ENCODE data around the gene PIK3AP1. TPM values are rescaled to one million over a fixed set of nuclear protein-coding genes. Genes with fewer than 3 reads are reported as not detected.
"Not testable (repeated sequence)": the region's sequence is repeated elsewhere in the genome, so short reads cannot be mapped to it uniquely, and the experiment has no call there.

Gene PIK3AP1
- polyA plus RNA-seq, 3 donors from 2014 or later, result 87.4 to 186 (median 98.3) TPM

DNA sequence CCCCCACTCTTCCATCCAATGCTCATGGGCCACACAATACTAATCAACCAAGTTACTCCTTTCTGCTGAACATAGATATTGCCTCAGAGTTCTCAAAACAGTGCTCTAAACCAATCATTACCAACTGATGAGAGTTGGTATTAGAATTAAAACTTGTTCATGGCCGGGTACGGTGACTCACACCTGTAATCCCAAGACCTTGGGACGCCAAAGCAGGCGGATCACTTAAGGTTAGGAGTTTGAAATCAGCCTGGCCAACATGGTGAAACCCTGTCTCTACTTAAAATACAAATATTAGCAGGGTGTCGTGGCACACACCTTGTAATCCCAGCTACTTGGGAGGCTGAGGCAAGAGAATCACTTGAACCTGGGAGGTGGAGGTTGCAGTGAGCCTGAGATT is 141.7 kb downstream of the PIK3AP1 start:
- H3K36me3 Mint-ChIP-seq, result peaks cover 0 to 12% (median 0%) of the 10 kb centered on the region in 3 donors
- no peaks in the 10 kb centered on the region for H3K9me3 Mint-ChIP-seq
- peak overlapping the region in 3 of 6 donors; percentile 22 to 76 (median 64) for H3K27ac Mint-ChIP-seq
- peak overlapping the region in 1 of 5 donors; percentile 11 for H3K4me3 Mint-ChIP-seq
- no peak for DNase-seq
- H3K27me3 Mint-ChIP-seq (ENCODE audit: low read depth in 3 of 3), result peaks cover 0 to 5% (median 0%) of the 10 kb centered on the region in 3 donors
- peaks cover 78 to 99% of the 10 kb centered on the region in 2 donors for H3K4me1 Mint-ChIP-seq

DNA sequence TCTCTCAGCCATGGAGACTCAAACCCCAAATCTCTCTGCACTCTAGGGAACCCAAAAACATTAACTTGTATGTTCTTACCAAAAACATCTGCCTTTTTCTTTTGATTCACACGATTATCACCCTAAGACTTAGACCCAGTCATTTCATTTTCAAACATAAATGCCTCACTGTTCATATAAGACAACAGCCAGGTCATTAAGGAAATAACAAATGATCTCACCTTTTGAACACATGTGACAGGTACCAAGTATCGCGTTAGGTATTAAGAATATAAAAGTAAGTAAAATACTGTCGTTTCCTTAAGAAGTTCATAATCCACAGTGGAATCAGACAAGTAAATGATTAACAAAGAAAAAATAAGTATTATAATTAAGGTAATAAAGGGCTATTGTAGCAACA is 142.3 kb downstream of the PIK3AP1 start:
- no peaks in the 10 kb centered on the region for H3K9me3 Mint-ChIP-seq
- no peak overlapping the region for H3K4me3 Mint-ChIP-seq
- DNase-seq, result no peak
- peak overlapping the region in 5 of 6 donors; percentile 38 to 64 (median 62) for H3K27ac Mint-ChIP-seq
- H3K36me3 Mint-ChIP-seq, result peaks cover 0 to 12% (median 0%) of the 10 kb centered on the region in 3 donors
- peaks cover 0 to 5% (median 0%) of the 10 kb centered on the region in 3 donors for H3K27me3 Mint-ChIP-seq (ENCODE audit: low read depth in 3 of 3)
- peaks cover 78 to 99% of the 10 kb centered on the region in 2 donors for H3K4me1 Mint-ChIP-seq

DNA sequence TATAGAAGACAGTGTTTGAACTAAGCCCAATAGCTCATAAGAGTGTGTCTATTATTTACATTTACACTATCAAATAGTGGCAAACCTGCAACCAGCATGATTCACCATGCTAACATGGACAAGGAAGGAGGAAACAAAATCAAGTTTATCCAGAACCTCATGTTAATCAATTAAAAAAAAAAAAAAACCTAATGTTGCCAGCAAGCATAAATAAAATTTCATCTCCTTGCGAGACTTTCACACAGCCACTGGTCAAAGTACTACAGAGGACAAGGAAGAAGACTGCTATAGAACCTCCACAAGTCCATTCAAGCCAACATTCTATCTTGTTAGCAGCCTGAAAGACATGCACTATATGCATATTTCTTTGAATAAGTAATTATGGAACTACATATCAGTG is 143.2 kb downstream of the PIK3AP1 start:
- Mint-ChIP-seq H3K27ac (peak overlapping the region in 5 of 6 donors; percentile 9 to 76 (median 54)), H3K36me3 (peaks cover 0 to 12% (median 0%) of the 10 kb centered on the region in 3 donors), H3K9me3 (no peaks in the 10 kb centered on the region), H3K4me1 (peaks cover 77 to 98% of the 10 kb centered on the region in 2 donors), H3K27me3 (ENCODE audit: low read depth in 3 of 3) (peaks cover 0 to 5% (median 0%) of the 10 kb centered on the region in 3 donors), H3K4me3 (peak overlapping the region in 2 of 5 donors; percentile 10 to 44)
- DNase-seq, result no peak

DNA sequence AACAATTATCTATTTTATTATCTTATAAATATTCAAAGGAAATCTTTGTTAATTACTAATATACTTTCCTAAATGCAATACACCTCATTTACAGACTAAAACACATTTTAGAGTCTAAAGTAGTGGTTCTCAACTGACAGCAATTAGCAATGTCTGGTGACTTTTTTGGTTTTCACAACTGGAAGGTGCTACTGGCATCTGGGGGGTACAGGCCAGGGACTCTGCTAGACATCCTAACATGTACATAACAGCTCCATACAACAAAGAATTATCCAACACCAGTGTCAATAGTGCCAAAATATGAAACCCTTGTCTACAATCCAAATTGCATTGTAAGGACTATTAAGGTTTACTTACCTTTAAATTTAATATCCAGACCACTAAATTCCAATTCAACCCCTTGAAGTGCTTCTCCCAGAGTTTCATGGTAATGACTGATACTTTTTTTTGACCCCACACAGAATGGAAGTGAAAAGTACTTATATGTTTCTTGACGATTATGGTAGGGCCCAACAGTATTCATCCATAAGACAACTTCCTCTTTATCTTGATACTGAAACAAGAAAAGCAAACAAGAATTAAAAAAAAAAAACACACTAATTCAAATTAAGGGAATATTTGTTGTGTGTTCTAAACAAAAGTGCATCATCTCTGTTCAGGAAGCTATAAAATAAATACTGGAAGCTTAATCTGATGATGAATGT is 143.9 kb downstream of the PIK3AP1 start:
- H3K27ac Mint-ChIP-seq, result peak overlapping the region; percentile 20 to 76 (median 58)
- H3K36me3 Mint-ChIP-seq, result peaks cover 0 to 12% (median 0%) of the 10 kb centered on the region in 3 donors
- H3K4me1 Mint-ChIP-seq, result peaks cover 76 to 98% of the 10 kb centered on the region in 2 donors
- H3K4me3 Mint-ChIP-seq, result peak overlapping the region in 2 of 5 donors; percentile 25 to 44
- DNase-seq, result peak in 1 of 3 donors; percentile 19
- no peaks in the 10 kb centered on the region for H3K9me3 Mint-ChIP-seq
- peaks cover 0 to 5% (median 0%) of the 10 kb centered on the region in 3 donors for H3K27me3 Mint-ChIP-seq (ENCODE audit: low read depth in 3 of 3)

DNA sequence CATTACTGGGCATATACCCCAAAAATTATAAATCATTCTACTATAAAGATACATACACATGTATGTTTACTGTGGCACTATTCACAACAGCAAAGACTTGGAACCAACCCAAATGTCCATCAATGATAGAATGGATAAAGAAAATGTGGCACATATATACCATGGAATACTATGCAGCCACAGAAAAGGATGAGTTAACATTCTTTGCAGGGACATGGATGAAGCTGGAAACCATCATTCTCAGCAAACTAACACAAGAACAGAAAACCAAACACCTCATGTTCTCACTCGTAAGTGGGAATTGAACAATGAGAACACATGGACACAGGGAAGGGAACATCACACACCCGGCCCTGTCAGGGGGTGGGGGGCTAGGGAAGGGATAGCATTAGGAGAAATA is 145.8 kb downstream of the PIK3AP1 start:
- Mint-ChIP-seq H3K4me1 (peaks cover 71 to 96% of the 10 kb centered on the region in 2 donors), H3K36me3 (peaks cover 0 to 12% (median 0%) of the 10 kb centered on the region in 3 donors)
- H3K9me3 Mint-ChIP-seq; H3K27me3 Mint-ChIP-seq (ENCODE audit: low read depth in 3 of 3); DNase-seq; H3K27ac Mint-ChIP-seq; H3K4me3 Mint-ChIP-seq: not testable (repeated sequence)

DNA sequence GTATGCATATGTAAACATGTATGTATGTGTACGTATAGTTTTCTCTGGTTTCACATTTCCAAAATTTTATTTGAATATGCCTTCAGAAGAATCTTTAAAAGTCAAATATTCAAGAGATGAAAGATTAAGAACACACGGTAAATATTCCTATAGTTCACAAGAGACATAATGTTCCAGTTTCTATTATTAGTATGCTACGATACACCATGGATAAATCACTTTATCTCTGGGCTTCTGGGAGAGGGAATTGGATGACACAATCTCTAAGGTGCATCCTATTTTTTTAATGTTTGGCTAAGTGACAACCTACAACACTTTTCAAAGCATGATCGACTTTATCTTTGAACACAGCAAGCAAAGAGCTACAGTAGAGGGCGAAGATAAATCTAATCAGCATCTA is 147.3 kb downstream of the PIK3AP1 start:
- H3K4me1 Mint-ChIP-seq, result peaks cover 73 to 96% of the 10 kb centered on the region in 2 donors
- H3K27me3 Mint-ChIP-seq (ENCODE audit: low read depth in 3 of 3), result peaks cover 0 to 5% (median 0%) of the 10 kb centered on the region in 3 donors
- no peak overlapping the region for H3K4me3 Mint-ChIP-seq
- no peak for DNase-seq
- no peak overlapping the region for H3K27ac Mint-ChIP-seq
- H3K9me3 Mint-ChIP-seq, result no peaks in the 10 kb centered on the region
- H3K36me3 Mint-ChIP-seq, result peaks cover 0 to 12% (median 0%) of the 10 kb centered on the region in 3 donors

DNA sequence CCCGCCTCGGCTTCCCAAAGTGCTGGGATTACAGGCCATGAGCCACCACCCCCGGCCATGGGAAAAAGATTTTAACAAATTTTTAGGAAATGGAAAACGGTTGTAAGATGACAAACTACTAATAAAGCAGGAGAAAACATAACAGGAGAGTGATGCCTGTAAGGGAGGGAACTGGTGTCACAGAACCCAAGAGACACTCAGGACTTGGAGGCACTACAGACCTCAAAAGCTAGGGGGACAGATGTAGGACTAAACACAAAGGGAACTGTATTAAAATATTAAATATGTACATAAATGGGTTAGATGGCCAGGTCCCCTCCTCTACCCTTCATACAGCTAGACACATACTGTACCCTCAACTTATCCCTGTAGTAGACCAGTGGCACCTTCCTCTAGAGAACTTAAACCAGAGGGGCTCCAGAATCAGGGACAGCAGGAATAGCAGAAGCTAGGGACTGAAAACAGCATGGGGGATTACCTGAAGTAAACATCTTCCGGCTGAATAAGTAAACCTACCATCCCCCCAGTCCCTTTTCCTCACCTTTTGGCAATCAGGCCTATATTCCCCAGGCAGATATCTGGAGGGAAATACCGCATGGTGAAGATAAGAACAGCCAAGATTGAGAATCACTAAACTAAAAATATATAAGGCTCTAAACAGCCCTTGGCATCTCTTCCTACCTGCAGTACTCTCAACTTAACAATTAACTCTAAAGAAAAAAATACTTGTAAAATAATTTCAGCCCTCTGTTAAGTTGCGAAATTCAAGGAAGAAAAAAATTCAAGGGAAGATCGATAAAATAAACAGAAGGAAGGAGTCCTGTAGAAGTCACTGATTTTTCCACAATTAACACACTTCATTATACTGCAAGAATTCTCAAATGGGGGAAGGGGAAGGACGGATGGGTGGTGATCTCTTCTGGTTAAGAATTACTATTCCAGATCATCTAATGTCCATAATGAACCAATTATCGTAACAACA is 149.0 kb downstream of the PIK3AP1 start:
- Mint-ChIP-seq H3K27me3 (ENCODE audit: low read depth in 3 of 3) (peaks cover 0 to 5% (median 0%) of the 10 kb centered on the region in 3 donors), H3K27ac (peak overlapping the region in 2 of 6 donors; percentile 26 to 40), H3K9me3 (no peaks in the 10 kb centered on the region), H3K4me3 (no peak overlapping the region), H3K4me1 (peaks cover 68 to 94% of the 10 kb centered on the region in 2 donors), H3K36me3 (peaks cover 0 to 14% (median 0%) of the 10 kb centered on the region in 3 donors)
- no peak for DNase-seq

DNA sequence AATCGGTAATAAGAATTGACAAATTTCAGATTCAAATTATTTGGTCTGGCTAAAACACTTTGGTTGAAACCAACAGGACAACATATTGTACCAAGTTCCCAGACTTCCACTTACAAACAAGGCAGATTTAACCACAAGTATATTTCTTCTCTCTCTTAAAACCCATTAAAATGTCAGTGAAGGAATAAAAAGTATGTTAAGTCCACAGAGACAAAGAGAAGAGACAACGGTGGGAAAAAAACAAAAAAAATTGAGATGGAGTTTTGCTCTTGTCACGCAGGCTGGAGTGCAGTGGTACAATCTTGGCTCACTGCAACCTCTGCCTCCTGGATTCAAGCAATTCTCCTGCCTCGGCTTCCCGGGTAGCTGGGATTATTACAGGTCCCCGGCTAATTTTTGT is 149.8 kb downstream of the PIK3AP1 start:
- Mint-ChIP-seq H3K4me3 (no peak overlapping the region), H3K27me3 (ENCODE audit: low read depth in 3 of 3) (peaks cover 0 to 4% (median 0%) of the 10 kb centered on the region in 3 donors), H3K27ac (peak overlapping the region in 1 of 6 donors; percentile 50), H3K4me1 (peaks cover 67 to 94% of the 10 kb centered on the region in 2 donors), H3K9me3 (no peaks in the 10 kb centered on the region), H3K36me3 (peaks cover 0 to 16% (median 0%) of the 10 kb centered on the region in 3 donors)
- DNase-seq, result no peak

DNA sequence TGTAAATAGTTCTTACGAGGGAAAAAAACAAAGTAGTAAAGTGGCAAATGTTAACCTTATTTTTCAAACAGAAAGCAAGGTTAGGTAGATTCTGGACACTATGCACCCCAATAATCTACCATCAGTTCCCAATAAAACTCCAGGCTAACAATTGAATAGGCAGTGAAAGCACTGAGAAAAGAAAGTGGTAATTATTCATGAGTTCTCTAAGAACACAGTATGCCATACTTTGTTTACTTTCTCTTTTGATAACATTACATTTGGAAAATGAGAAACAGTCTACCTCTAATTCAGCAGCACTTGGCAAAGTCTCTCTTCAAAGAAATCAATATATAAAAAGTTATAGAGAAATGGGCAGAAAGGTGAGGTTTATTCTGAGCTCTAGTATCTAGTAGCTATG is 151.9 kb downstream of the PIK3AP1 start:
- Mint-ChIP-seq H3K27ac (peak overlapping the region; percentile 66 to 77 (median 74)), H3K36me3 (peaks cover 0 to 4% (median 0%) of the 10 kb centered on the region in 3 donors)

DNA sequence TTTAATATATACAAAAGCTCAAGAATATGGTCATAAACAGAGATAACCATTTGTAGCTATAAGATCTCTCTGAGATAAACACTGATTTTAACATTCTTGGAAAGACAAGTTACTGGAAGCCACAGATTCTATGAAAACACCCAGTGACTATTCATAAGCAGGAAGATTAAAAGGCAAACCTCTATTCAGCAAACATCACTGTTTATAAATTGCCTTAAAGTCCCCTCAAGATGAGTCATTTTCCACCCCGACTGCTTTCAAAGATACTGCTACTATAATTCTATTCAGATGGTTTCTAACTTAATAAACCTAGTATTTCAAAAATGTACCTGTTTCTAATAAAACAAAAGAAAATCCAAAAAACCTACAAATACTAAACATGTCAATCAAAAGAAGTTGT is 154.5 kb downstream of the PIK3AP1 start:
- no peak for DNase-seq
- no peaks in the 10 kb centered on the region for H3K9me3 Mint-ChIP-seq
- H3K4me1 Mint-ChIP-seq, result peaks cover 34 to 54% of the 10 kb centered on the region in 2 donors
- H3K27ac Mint-ChIP-seq, result no peak overlapping the region
- H3K36me3 Mint-ChIP-seq, result peaks cover 0 to 5% (median 4%) of the 10 kb centered on the region in 3 donors
- H3K27me3 Mint-ChIP-seq (ENCODE audit: low read depth in 3 of 3), result peaks cover 0 to 4% (median 0%) of the 10 kb centered on the region in 3 donors
- H3K4me3 Mint-ChIP-seq, result no peak overlapping the region

More for the DNA sequence above, 151.9 kb downstream of the PIK3AP1 start:
- no peak for DNase-seq
- Mint-ChIP-seq H3K9me3 (no peaks in the 10 kb centered on the region), H3K4me3 (no peak overlapping the region), H3K27me3 (ENCODE audit: low read depth in 3 of 3) (peaks cover 0 to 4% (median 0%) of the 10 kb centered on the region in 3 donors), H3K4me1 (peaks cover 51 to 78% of the 10 kb centered on the region in 2 donors)

DNA sequence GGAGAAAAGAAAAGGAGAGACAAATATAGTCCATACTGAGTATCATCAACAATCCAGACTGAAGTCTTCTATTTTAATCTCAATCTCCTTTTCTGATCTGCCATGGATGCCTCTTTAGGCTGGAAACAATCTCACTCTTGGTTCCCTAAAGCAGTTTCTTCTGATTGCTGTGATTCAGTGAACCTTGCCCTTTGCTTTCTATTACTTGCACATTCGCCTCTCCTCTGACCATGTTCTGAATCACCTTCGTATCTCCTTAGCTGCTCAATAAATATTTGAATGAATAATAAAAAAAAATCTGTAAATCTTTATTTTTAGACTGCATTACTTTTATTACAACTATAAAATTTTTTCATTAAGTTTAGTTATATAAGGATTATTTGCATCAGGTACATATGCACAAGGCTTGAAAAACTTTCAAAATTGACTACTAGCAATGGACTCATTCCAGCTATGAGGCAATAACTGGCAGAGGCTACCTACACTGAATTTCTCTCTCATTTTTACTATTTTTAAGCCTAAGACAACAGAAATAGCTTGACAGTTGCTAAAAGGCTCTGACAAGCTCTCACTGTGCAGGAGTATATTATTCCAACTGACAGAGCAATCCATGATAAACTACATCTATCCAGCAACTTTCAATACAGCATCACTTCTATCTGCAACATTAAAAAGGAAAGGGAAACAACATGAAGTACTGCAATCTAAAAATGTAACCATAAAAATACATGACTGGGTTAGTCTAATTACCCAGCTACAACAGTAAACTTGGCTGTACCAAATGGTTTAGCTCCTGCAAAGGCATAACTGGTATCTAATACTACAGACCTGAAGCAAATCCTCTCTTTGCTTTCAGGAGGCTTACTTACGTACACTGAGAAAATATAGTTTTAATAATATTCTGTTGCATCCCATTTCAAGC is 159.1 kb downstream of the PIK3AP1 start:
- no peak for DNase-seq
- Mint-ChIP-seq H3K27me3 (ENCODE audit: low read depth in 3 of 3) (peaks cover 0 to 2% (median 0%) of the 10 kb centered on the region in 3 donors), H3K4me3 (no peak overlapping the region), H3K27ac (peak overlapping the region in 3 of 6 donors; percentile 18 to 46 (median 23)), H3K4me1 (peaks cover 3 to 12% of the 10 kb centered on the region in 2 donors), H3K36me3 (peaks cover 5 to 19% (median 8%) of the 10 kb centered on the region in 3 donors), H3K9me3 (no peaks in the 10 kb centered on the region)

DNA sequence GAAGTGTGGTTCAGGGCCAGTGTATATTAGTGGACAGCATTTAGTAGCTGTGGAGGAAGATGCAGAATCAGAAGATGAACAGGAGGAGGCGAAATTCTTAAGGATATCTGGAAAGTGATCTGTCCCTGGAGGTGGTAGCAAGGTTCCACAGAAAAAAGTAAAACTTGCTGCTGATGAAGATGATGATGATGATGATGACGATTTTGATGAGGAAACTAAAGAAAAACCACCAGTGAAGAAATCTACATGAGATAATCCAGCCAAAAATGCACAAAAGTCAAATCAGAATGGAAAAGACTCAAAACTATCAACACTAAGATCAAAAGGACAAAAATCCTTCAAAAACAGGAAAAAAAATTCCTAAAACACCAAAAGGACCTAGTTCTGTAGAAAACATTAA is 159.8 kb downstream of the PIK3AP1 start:
- DNase-seq, result no peak
- no peak overlapping the region for H3K4me3 Mint-ChIP-seq
- H3K27ac Mint-ChIP-seq, result peak overlapping the region in 4 of 6 donors; percentile 3 to 56 (median 35)
- peaks cover 5 to 18% (median 8%) of the 10 kb centered on the region in 3 donors for H3K36me3 Mint-ChIP-seq
- H3K4me1 Mint-ChIP-seq, result peaks cover 0 to 5% of the 10 kb centered on the region in 2 donors
- no peaks in the 10 kb centered on the region for H3K9me3 Mint-ChIP-seq
- H3K27me3 Mint-ChIP-seq (ENCODE audit: low read depth in 3 of 3), result peaks cover 0 to 2% (median 0%) of the 10 kb centered on the region in 3 donors

Data from immature natural killer cell (primary cell).